CD4-positive, alpha-beta memory T cell (primary cell): Measurements from ENCODE around the gene RPS27L. TPM values are rescaled to one million over a fixed set of nuclear protein-coding genes. Genes with fewer than 3 reads are reported as not detected.

Experiments
- CTCF ChIA-PET: fragments of 350-600 bp; sonication (Branson Sonifier 250); formaldehyde crosslinking; loops from one replicate; lab custom pipeline; 2021; ENCODE audit warnings: inconsistent platforms; ENCODE audit not compliant: partially characterized antibody; lab: Charles Lee
- POLR2A ChIA-PET: fragments of 350-600 bp; sonication (Branson Sonifier 250); formaldehyde crosslinking; loops from one replicate; lab custom pipeline; 2021; ENCODE audit not compliant: partially characterized antibody; lab: Charles Lee
- DNase-seq, 5 donors: peaks; one replicate each; pipeline versions ENCODE4 v3.0.0 to v3.0.0-alpha.2; 2020 to 2022; ENCODE audit warnings: mixed read lengths in 1 of 5
- H3K27ac ChIP-seq: one replicate; pipeline ENCODE4 v1.7.0; 2013; ENCODE audit warnings: low read depth, low read length
- H3K27me3 ChIP-seq: 2 replicates; pipeline ENCODE4 v1.7.0; 2013; ENCODE audit warnings: mild to moderate bottlenecking, low read length, moderate library complexity; ENCODE audit not compliant: insufficient read depth
- H3K36me3 ChIP-seq: 2 replicates; pipeline ENCODE4 v1.7.0; 2013; ENCODE audit warnings: mild to moderate bottlenecking, low read length, moderate library complexity; ENCODE audit not compliant: insufficient read depth
- H3K4me1 ChIP-seq: 2 replicates; pipeline ENCODE4 v1.7.0; 2013; ENCODE audit warnings: mild to moderate bottlenecking, low read length, moderate library complexity; ENCODE audit not compliant: insufficient read depth
- H3K4me3 ChIP-seq, 2 donors: one replicate each; pipeline ENCODE4 v1.7.0; 2013; ENCODE audit warnings: low read length in 2 of 2, mild to moderate bottlenecking in 1 of 2
- H3K9me3 ChIP-seq, 2 donors: one replicate each; pipeline ENCODE4 v1.7.0; 2013; ENCODE audit warnings: low read length in 2 of 2, control low read depth in 1 of 2; ENCODE audit not compliant: control insufficient read depth in 1 of 2
- H3K27ac Mint-ChIP-seq, 7 donors: one replicate each; pipeline ENCODE4 v1.8.0; 2020 to 2021; ENCODE audit warnings: mixed read lengths in 7 of 7, mild to moderate bottlenecking in 6 of 7, inconsistent platforms in 3 of 7, moderate library complexity in 3 of 7
- H3K27me3 Mint-ChIP-seq, 2 donors: one replicate each; pipeline ENCODE4 v1.8.0; 2020 to 2021; ENCODE audit warnings: mixed read lengths in 2 of 2
- H3K36me3 Mint-ChIP-seq, 2 donors: one replicate each; pipeline ENCODE4 v1.8.0; 2020 to 2021; ENCODE audit warnings: mixed read lengths in 2 of 2, inconsistent platforms in 1 of 2, mild to moderate bottlenecking in 1 of 2
- H3K4me1 Mint-ChIP-seq, 4 donors: one replicate each; pipeline ENCODE4 v1.8.0; 2020 to 2021; ENCODE audit warnings: mixed read lengths in 4 of 4, mild to moderate bottlenecking in 1 of 4
- H3K4me3 Mint-ChIP-seq, 8 donors: one replicate each; pipeline ENCODE4 v1.8.0; 2020 to 2021; ENCODE audit warnings: mixed read lengths in 8 of 8, mild to moderate bottlenecking in 7 of 8, moderate library complexity in 6 of 8, inconsistent platforms in 3 of 8
- H3K9me3 Mint-ChIP-seq, 8 donors: one replicate each; pipeline ENCODE4 v1.8.0; 2020 to 2021; ENCODE audit warnings: mixed read lengths in 8 of 8, mild to moderate bottlenecking in 5 of 8, inconsistent platforms in 3 of 8, moderate library complexity in 1 of 8
- intact Hi-C: fragments of 100-400 bp; cut with micrococcal nuclease; formaldehyde crosslinking; loops from one replicate; pipeline ENCODE4 v1.15.1; 2023
- polyA plus RNA-seq, 2 donors: library from polyadenylated mRNA; unstranded; fragments of 300-500 nt; fragmentation: Illumina TruSeq; gene quantifications; one replicate each; pipeline ENCODE4 v1.2.3, GENCODE V29; 2021
- total RNA-seq, 2 experiments: library from RNA; stranded (reverse); gene quantifications; one replicate each; pipeline ENCODE4 v1.2.3, GENCODE V29; 2021

Gene RPS27L
- total and polyA plus RNA-seq, 4 experiments from 2014 or later = 150 to 211 (median 174) TPM

DNA sequence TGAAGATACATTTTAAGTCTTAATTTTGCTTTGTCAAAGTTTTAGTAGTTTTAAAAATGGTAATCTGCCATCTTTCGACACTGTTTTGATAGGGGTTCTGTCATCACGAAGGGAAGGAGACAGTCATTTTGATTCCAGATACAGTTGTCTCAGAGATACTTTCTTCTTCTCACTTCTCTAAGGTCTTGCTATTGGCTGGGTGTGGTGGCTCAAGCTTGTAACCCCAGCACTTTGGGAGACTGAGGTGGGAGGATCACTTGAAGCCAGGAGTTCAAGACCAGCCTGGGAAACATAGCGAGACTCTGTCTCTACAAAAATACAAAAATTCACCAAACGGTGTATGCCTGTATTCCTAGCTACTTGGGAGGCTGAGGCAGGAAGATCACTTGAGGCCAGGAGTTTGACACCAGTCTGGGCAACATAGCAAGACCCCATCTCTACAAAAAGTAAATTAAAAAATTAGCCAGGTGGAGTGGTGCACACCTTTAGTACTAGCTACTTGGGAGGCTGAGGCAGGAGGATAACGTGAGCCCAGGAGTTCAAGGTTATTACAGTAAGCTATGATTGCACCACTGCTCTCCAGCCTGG lies 35.4 kb upstream of the RPS27L start:
- H3K27me3 Mint-ChIP-seq = no peaks in the 10 kb centered on the region
- peaks cover 79% of the 10 kb centered on the region for H3K4me1 ChIP-seq
- H3K4me3 Mint-ChIP-seq = peak overlapping the region; percentile 75 to 98 (median 92)
- no peaks in the 10 kb centered on the region for H3K36me3 ChIP-seq
- CTCF ChIA-PET = interaction anchor here (1.0 to 8.6 kb wide), 10 partner anchors 10 to 231 kb away, joined by 3 to 62 read pairs (median 4); no protein-coding TSS in a partner anchor
- H3K27ac Mint-ChIP-seq = peak overlapping the region; percentile 87 to 100 (median 99)
- no peaks in the 10 kb centered on the region for H3K9me3 ChIP-seq
- peaks cover 64 to 86% (median 73%) of the 10 kb centered on the region in 4 donors for H3K4me1 Mint-ChIP-seq
- H3K27ac ChIP-seq = peak overlapping the region; percentile 93
- peak overlapping the region; percentile 18 to 80 for H3K4me3 ChIP-seq
- DNase-seq = no peak
- H3K36me3 Mint-ChIP-seq = peaks cover 2 to 23% of the 10 kb centered on the region in 2 donors
- intact Hi-C loops = loop anchor here (1.0 to 2.0 kb wide), 4 partner anchors 18 to 85 kb away; partner anchors contain the start of gene APH1B
- no peaks in the 10 kb centered on the region for H3K9me3 Mint-ChIP-seq
- POLR2A ChIA-PET = interaction anchor here (0.9 to 8.6 kb wide), 22 partner anchors 9 to 312 kb away, joined by 3 to 161 read pairs (median 6); partner anchors contain the start of genes APH1B and RPS27L
- no peaks in the 10 kb centered on the region for H3K27me3 ChIP-seq

DNA sequence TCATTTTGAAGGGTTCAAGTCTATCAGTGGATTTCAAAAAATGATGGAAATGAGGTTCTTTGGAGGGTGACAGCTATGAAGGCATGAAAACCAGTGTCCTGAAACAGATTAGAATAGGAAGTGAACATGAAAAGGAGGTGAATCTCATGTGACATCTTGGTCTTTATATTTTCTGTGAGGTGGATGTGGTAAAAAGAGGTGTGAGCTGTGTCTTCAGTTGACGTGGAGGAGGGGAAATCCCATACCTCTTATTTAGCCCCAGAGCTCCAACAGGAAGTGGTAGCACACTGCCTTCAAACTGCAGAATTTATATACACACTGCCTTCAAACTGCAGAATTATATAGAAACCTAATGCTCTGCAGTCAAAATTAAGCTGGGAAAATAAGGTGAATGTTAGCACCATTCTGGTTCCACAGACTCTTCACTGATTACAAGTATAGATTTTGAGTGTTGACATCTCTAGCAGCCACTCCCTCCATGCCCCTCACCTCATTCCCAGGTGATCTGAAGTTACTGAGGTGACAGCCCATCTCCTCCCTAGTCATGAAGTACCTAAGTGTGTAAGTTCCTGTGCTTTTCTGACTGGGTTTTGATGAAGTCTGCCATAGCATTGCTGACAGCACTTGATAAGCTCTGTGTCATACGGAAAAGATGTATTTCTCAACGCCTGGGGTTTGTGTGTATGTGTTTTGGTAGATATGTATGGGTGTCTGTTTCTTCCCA lies 34.8 kb upstream of the RPS27L start:
- Histone ChIP-seq H3K27ac (peak overlapping the region; percentile 93), H3K27me3 (no peaks in the 10 kb centered on the region), H3K9me3 (no peaks in the 10 kb centered on the region), H3K4me1 (peaks cover 72% of the 10 kb centered on the region), H3K4me3 (peak overlapping the region; percentile 18 to 80), H3K36me3 (no peaks in the 10 kb centered on the region)
- Mint-ChIP-seq H3K27me3 (no peaks in the 10 kb centered on the region), H3K27ac (peak overlapping the region; percentile 87 to 100 (median 99)), H3K4me1 (peaks cover 61 to 82% (median 69%) of the 10 kb centered on the region in 4 donors), H3K36me3 (peaks cover 0 to 21% of the 10 kb centered on the region in 2 donors), H3K9me3 (no peaks in the 10 kb centered on the region), H3K4me3 (peak overlapping the region; percentile 75 to 98 (median 92))
- intact Hi-C loops = loop anchor here (1.0 to 2.0 kb wide), 4 partner anchors 18 to 85 kb away; partner anchors contain the start of gene APH1B
- DNase-seq = peak; percentile 85 to 93 (median 90)
- ChIA-PET POLR2A (interaction anchor here (0.6 to 8.6 kb wide), 34 partner anchors 9 to 1702 kb away, joined by 3 to 161 read pairs (median 4); partner anchors contain the start of genes APH1B, CIAO2A, RPS27L and SNX1), CTCF (interaction anchor here (0.6 to 8.6 kb wide), 17 partner anchors 11 to 274 kb away, joined by 3 to 62 read pairs (median 4); partner anchors contain the start of gene RPS27L)

DNA sequence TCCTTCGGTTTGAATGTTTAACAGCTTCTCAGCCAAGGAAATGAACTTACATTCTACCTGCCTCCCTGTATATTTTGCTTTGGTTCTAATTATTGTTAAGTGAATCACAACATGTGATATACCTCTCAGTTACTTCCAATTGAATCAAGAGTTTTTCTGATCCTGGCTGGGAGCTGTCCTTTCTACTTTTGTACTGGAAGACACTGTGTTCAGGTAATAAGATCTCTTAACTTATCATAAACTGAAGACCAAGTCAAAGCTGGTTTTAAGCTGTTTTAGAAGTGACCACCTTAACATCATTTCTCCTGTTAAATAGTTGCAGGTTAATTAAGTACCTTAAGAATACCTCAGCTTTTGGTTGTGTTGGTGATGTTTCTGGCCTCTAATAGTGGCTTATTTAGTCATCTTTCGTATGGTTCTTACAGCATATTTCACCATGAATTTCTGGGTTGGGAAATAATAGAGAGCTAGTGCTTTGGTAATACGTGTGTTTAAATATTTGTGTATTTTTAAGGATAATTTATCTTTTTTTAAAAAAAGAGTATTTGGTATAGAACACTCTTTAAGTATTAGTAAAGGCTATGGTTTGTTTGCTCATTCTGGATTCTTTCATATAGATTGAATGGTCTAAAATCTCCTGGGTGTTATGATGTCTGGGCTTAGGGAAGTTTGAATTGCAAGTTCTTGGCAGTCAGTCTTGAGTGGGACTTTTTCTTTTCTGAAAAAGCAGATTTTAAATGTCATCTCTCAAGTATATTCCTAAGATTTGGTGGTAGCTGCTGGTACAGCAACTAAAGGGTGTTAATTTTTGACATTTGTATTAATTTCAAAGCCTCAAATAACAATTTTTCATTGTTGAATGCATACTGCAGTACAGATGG lies 33.7 kb upstream of the RPS27L start:
- ChIA-PET CTCF (interaction anchor here (0.6 to 8.6 kb wide), 14 partner anchors 12 to 275 kb away, joined by 3 to 62 read pairs (median 4); partner anchors contain the start of gene RPS27L), POLR2A (interaction anchor here (0.6 to 8.6 kb wide), 27 partner anchors 8 to 1703 kb away, joined by 3 to 161 read pairs (median 5); partner anchors contain the start of genes APH1B, CIAO2A and RPS27L)

DNA sequence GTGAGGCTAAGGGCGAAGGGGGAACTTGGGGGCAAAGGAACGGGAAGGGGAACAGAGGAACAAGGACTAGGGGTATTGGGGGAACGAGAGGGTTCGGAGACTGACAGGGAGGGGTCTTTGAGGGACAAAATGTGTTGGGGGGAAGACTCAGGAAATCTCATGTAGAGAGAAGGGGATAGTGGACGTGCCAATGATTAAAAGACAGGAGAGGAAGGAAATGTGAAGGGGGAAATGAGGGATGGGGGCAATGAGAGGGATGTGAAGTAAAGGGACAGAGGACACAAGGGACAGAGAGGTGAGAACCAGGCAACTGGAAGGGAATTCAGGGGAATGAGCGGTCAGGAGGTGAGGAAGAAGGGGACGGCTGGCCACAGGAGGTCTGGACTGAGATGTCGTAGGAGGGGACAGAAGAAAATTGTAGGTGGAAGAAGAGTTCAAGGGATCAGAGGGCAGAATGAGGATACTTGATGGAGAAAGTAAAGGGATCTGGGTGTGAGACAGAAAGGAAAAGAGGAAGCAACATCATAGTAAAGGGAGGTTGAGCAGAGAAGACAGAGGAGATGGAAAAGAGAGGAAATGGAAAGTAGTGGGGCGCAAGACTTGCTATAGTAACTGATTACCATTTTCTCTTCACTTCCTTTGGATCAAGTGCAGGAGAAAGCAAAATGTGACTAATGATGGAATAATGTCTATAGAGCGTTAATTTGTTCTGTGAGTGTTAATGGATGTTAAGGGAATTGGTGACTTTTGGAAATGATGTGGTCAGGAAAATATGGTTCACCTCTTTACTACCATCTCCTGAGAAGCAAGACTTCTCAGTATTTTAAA lies 32.9 kb upstream of the RPS27L start:
- Mint-ChIP-seq H3K9me3 (no peaks in the 10 kb centered on the region), H3K4me1 (peaks cover 43 to 64% (median 51%) of the 10 kb centered on the region in 4 donors), H3K4me3 (peak overlapping the region; percentile 95 to 99 (median 98)), H3K27ac (peak overlapping the region; percentile 87 to 100 (median 98)), H3K36me3 (peaks cover 0 to 20% of the 10 kb centered on the region in 2 donors), H3K27me3 (no peaks in the 10 kb centered on the region)
- H3K4me1 ChIP-seq = peaks cover 54% of the 10 kb centered on the region
- H3K36me3 ChIP-seq = no peaks in the 10 kb centered on the region
- peak overlapping the region; percentile 75 to 80 for H3K4me3 ChIP-seq
- DNase-seq = peak in 1 of 5 donors; percentile 14
- POLR2A ChIA-PET = interaction anchor here (0.6 to 8.6 kb wide), 13 partner anchors 13 to 87 kb away, joined by 3 to 161 read pairs (median 13); partner anchors contain the start of genes APH1B and RPS27L
- H3K27ac ChIP-seq = peak overlapping the region; percentile 93
- intact Hi-C loops = loop anchor here (1.0 to 10.0 kb wide), 3 partner anchors 33 to 215 kb away; partner anchors contain the start of genes LACTB and RPS27L
- H3K9me3 ChIP-seq = no peaks in the 10 kb centered on the region
- CTCF ChIA-PET = interaction anchor here (2.4 to 8.6 kb wide), 3 partner anchors 20 to 40 kb away, joined by 9 to 62 read pairs (median 26); no protein-coding TSS in a partner anchor
- no peaks in the 10 kb centered on the region for H3K27me3 ChIP-seq

More for the DNA sequence above, 33.7 kb upstream of the RPS27L start:
- no peaks in the 10 kb centered on the region for H3K27me3 Mint-ChIP-seq
- Histone ChIP-seq H3K36me3 (no peaks in the 10 kb centered on the region), H3K27ac (peak overlapping the region; percentile 93), H3K27me3 (no peaks in the 10 kb centered on the region), H3K9me3 (no peaks in the 10 kb centered on the region), H3K4me3 (peak overlapping the region; percentile 75 to 80), H3K4me1 (peaks cover 63% of the 10 kb centered on the region)
- H3K27ac Mint-ChIP-seq = peak overlapping the region; percentile 87 to 100 (median 99)
- peaks cover 0 to 21% of the 10 kb centered on the region in 2 donors for H3K36me3 Mint-ChIP-seq
- DNase-seq = no peak
- intact Hi-C loops = no loop called here
- H3K9me3 Mint-ChIP-seq = no peaks in the 10 kb centered on the region
- peaks cover 52 to 73% (median 59%) of the 10 kb centered on the region in 4 donors for H3K4me1 Mint-ChIP-seq
- peak overlapping the region; percentile 95 to 99 (median 98) for H3K4me3 Mint-ChIP-seq

DNA sequence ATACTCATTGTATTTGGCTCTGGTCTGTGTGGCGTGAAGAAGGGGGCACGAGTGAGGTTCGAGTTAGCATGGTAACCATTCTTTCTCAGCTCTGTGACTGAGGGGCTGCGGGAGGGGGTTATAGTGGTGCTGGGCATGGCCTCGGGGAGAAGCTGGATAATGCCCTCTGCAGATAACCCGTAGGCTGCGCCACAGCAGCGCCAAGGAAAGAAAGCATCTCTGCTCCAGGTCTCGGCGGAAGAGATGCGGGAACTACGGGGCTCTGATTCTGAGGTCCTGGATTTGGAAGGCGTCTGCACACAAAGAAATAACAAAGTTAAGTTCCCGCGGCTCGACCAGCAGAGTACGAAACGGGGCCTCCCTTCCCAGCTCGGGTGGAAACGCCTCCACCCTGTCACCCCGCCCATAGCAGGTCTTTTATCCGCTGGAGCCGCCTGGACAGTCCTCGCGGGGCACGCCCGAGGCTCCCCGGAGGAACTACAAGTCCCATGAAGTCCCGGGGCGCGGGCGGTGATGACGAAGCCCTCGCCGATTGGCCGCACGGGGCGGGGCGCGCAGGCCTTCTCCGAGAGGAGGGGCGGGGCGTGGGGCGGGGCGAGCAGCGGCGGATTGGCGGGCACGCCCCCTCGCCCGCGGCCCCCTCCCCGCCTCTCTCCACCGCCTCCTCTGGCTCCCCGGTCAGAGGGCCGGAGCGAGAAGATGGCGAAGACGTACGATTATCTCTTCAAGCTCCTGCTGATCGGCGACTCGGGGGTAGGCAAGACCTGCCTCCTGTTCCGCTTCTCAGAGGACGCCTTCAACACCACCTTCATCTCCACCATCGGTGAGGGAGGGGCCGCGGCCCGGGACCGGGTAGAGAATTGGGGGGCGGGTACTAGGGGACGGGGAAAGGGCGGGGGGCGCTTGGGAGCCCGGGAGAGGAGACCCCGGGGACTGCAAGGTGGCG lies 31.9 kb upstream of the RPS27L start, which contains the start of gene RAB8B:
Gene RAB8B (plus strand): TSS at position 681 of the 946 bp plus-strand sequence. CDS start 19 bp downstream, at position 700.
- H3K9me3 ChIP-seq = no peaks in the 10 kb centered on the region
- DNase-seq = peak; percentile 92 to 96 (median 93)
- POLR2A ChIA-PET = interaction anchor here (0.5 to 1.9 kb wide), 14 partner anchors 8 to 401 kb away, joined by 3 to 12 read pairs (median 3); partner anchors contain the start of genes APH1B and RPS27L
- Mint-ChIP-seq H3K4me3 (peak within 1 kb of the TSS; percentile 95 to 99 (median 98)), H3K9me3 (no peaks in the 10 kb centered on the region), H3K36me3 (peaks cover 0 to 20% of the 10 kb centered on the region in 2 donors), H3K4me1 (peaks cover 37 to 56% (median 44%) of the 10 kb centered on the region in 4 donors), H3K27me3 (no peaks in the 10 kb centered on the region), H3K27ac (peak within 1 kb of the TSS; percentile 87 to 100 (median 98))
- H3K27me3 ChIP-seq = no peaks in the 10 kb centered on the region
- H3K36me3 ChIP-seq = no peaks in the 10 kb centered on the region
- peak within 1 kb of the TSS; percentile 93 for H3K27ac ChIP-seq
- H3K4me1 ChIP-seq = peaks cover 44% of the 10 kb centered on the region
- CTCF ChIA-PET = interaction anchor here (1.1 kb wide), 1 partner anchor 89 kb away, joined by 4 read pairs; no protein-coding TSS in a partner anchor
- intact Hi-C loops = loop anchor here (1.0 to 10.0 kb wide), 3 partner anchors 32 to 216 kb away; partner anchors contain the start of genes LACTB and RPS27L
- H3K4me3 ChIP-seq = peak within 1 kb of the TSS; percentile 75 to 80
